OCI-LY3 (cell line): ENCODE data around the gene IST1.

ENCODE experiments used
- H2AFZ ChIP-seq: fragments of 200-600, 300-600 bp; shearing (Covaris generic); 2 replicates; pipeline ENCODE4 v1.6.0; 2014; ENCODE audit warnings: antibody characterized with exemption, low read depth, low read length
- H3K27ac ChIP-seq: fragments of 200-600, 300-600 bp; sonication (generic); 2 replicates; pipeline ENCODE4 v1.5.1; 2014; ENCODE audit warnings: mild to moderate bottlenecking, low read length, moderate library complexity, mixed read lengths
- H3K27me3 ChIP-seq: fragments of 200-600, 300-600 bp; sonication (generic); 2 replicates; pipeline ENCODE4 v1.6.1; 2014; ENCODE audit warnings: low read depth, low read length, mixed read lengths
- H3K36me3 ChIP-seq: fragments of 200-600, 300-600 bp; sonication (generic); replicated peaks from 2 replicates; pipeline ENCODE3; 2014; ENCODE audit warnings: low read depth, low read length, mixed read lengths
- H3K4me1 ChIP-seq: fragments of 300-600, 200-600 bp; sonication (generic); 2 replicates; pipeline ENCODE4 v1.6.1; 2014; ENCODE audit warnings: low read length, mixed read lengths
- H3K4me2 ChIP-seq: fragments of 200-600, 300-600 bp; sonication (generic); 2 replicates; pipeline ENCODE4 v1.6.1; 2014; ENCODE audit warnings: low read length, mixed read lengths
- H3K4me3 ChIP-seq: fragments of 300-600, 200-600 bp; sonication (generic); 2 replicates; pipeline ENCODE4 v1.5.1; 2014; ENCODE audit warnings: antibody characterized with exemption, mild to moderate bottlenecking, low read length, moderate library complexity
- H3K79me2 ChIP-seq: fragments of 300-600, 200-600 bp; shearing (Covaris generic); 2 replicates; pipeline ENCODE4 v1.6.1; 2014; ENCODE audit warnings: mild to moderate bottlenecking, low read length, mixed read lengths
- H3K9ac ChIP-seq: fragments of 300-600, 200-600 bp; shearing (Covaris generic); 2 replicates; pipeline ENCODE4 v1.6.0; 2014; ENCODE audit warnings: mild to moderate bottlenecking, low read length, moderate library complexity
- H3K9me3 ChIP-seq: fragments of 200-600, 300-600 bp; shearing (Covaris generic); 2 replicates; pipeline ENCODE4 v1.6.1; 2014; ENCODE audit warnings: low read length, mixed read lengths; ENCODE audit not compliant: insufficient read depth
- H4K20me1 ChIP-seq: fragments of 200-600, 300-600 bp; sonication (generic); 2 replicates; pipeline ENCODE4 v1.6.1; 2016; ENCODE audit warnings: low read length, mixed read lengths; ENCODE audit not compliant: insufficient read depth
- EZH2phosphoT487 ChIP-seq: fragments of 200-600 bp; shearing (Covaris generic); IDR thresholded peaks from 2 replicates; pipeline ENCODE4 v1.6.1; 2018; ENCODE audit warnings: antibody characterized with exemption, mixed run types, low read depth
- TF ChIP-seq, protein P1 (sequence below): fragments of 200-600, 300-600 bp; sonication (generic); IDR thresholded peaks from 2 replicates; pipeline ENCODE4 v1.5.1; 2014; ENCODE audit warnings: antibody characterized with exemption, low read length, low read depth

IST1 gene

DNA sequence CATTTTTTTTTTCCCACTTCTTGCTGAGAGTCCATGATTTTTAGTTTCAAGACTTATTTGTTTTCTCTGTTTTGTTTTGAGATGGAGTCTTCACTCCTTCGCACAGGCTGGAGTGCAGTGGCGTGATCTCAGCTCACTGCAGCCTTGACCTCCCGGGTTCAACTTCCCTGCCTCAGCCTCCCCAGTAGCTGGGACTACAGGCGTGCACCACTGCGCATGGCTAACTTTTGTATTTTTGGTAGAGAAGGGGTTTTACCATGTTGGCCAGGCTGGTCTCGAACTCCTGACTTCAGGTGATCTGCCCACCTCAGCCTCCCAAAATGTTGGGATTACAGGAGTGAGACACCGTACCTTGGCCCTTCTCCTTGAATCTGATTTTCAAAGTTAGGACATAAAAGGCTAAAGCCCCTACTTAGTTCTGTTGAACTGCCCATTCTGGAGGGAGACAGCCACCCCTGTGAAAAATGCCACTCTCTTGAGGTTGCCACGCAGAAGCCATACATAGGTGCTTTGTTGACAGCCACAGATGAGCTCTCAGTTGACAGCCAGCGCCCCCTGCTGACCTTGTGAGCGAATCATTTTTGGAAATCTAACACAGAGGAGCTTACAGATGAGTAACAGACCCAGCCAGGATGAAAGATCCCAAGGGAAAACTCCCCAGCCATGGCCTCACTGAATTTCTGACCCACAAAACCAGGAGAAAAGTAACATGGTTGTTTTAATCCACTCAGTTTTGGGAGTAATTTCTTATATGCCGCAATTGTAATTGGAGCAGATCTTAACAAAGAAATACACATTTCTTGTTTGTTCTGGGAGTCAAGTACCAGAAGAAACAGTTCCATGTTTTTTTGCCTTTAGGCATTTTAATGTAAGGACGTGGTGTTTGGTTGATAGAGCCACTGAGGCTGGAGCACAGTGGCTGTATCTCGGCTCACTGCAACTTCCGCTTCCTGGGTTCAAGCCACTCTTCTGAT lies 66.0 kb downstream of the IST1 start:
- H3K27ac ChIP-seq = no peak overlapping the region
- TF ChIP-seq EZH2phosphoT487 = no peak
- TF ChIP-seq, protein P1, sequence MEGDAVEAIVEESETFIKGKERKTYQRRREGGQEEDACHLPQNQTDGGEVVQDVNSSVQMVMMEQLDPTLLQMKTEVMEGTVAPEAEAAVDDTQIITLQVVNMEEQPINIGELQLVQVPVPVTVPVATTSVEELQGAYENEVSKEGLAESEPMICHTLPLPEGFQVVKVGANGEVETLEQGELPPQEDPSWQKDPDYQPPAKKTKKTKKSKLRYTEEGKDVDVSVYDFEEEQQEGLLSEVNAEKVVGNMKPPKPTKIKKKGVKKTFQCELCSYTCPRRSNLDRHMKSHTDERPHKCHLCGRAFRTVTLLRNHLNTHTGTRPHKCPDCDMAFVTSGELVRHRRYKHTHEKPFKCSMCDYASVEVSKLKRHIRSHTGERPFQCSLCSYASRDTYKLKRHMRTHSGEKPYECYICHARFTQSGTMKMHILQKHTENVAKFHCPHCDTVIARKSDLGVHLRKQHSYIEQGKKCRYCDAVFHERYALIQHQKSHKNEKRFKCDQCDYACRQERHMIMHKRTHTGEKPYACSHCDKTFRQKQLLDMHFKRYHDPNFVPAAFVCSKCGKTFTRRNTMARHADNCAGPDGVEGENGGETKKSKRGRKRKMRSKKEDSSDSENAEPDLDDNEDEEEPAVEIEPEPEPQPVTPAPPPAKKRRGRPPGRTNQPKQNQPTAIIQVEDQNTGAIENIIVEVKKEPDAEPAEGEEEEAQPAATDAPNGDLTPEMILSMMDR = peak; percentile 82
- H3K27me3 ChIP-seq = peaks cover 2% of the 10 kb centered on the region; the same call in 1 of the 2 replicates
- H2AFZ ChIP-seq = peak overlapping the region; percentile 96
- H3K36me3 ChIP-seq = no peaks in the 10 kb centered on the region
- H3K9ac ChIP-seq = no peak overlapping the region
- peak overlapping the region; percentile 37 for H3K4me2 ChIP-seq
- no peaks in the 10 kb centered on the region for H3K79me2 ChIP-seq
- H3K9me3 ChIP-seq = no peaks in the 10 kb centered on the region
- peaks cover 17% of the 10 kb centered on the region for H3K4me1 ChIP-seq
- peak overlapping the region; percentile 39 for H3K4me3 ChIP-seq
- H4K20me1 ChIP-seq = no peaks in the 10 kb centered on the region

DNA sequence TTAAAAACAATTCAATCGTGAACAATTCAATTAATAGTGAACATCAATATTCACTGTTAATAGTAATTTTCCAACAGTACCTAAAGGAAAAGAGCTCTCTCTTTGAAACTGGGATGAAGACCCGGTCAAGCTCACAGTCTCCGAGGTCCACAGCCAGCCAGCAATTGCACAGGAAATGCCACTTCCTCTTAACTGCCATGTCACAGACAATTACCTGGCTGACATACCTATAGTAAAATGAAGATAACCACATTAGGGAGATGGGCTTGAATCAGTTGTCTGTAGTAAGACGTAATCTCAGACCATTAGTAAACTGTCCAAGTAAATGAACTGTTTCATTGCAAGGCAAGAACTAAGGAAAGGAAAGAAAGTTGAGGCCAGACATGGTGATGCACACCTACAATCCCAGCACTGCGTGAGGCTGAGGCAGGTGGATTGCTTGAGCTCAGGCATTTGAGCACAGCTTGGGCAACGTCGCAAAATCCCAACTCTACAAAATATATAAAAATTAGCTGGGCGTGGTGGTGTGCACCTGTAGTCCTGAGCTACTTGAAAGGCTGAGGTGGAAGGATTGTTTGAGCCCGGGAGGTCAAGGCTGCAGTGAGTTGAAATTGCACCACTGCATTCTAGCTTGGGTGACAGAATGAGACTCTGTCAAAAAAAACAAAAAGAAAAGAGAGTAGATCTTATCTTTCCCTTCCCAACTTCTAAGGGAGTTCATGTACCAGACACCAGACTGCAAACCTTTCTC lies 68.0 kb downstream of the IST1 start:
- H3K9me3 ChIP-seq = no peaks in the 10 kb centered on the region
- 0 out of 2 replicates have a peak overlapping the region, but pooled peaks have one; percentile 16 for H2AFZ ChIP-seq
- TF ChIP-seq, protein P1 = no peak
- no peak for TF ChIP-seq EZH2phosphoT487
- no peaks in the 10 kb centered on the region for H3K79me2 ChIP-seq
- H3K36me3 ChIP-seq = no peaks in the 10 kb centered on the region
- no peak overlapping the region for H3K4me2 ChIP-seq
- H4K20me1 ChIP-seq = no peaks in the 10 kb centered on the region
- H3K27me3 ChIP-seq = peaks cover 2% of the 10 kb centered on the region; the same call in 1 of the 2 replicates
- no peak overlapping the region for H3K9ac ChIP-seq
- no peak overlapping the region for H3K27ac ChIP-seq
- peaks cover 12% of the 10 kb centered on the region for H3K4me1 ChIP-seq
- H3K4me3 ChIP-seq = no peak overlapping the region

DNA sequence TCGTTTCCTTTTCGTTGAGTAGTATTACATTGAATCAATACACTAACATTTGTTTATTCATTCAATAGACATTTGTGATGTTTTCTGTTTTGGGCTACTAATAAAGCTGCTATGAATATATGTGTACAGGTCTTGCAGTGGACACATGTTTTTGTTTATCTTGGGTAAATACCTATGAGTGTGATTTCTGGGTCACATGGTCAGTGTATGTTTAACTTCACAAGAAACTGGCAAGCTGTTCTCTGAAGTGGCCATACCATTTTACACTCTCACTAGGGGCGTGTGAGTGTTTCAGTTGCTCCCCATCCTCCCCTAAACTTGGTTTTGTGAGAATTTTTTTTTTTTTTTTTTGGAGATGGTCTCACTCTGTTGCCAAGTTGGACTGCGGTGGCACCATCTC lies 69.9 kb downstream of the IST1 start:
- TF ChIP-seq, protein P1 = no peak
- no peak for TF ChIP-seq EZH2phosphoT487
- Histone ChIP-seq H3K9ac (no peak overlapping the region), H3K27me3 (peaks cover 2% of the 10 kb centered on the region; the same call in 1 of the 2 replicates)

DNA sequence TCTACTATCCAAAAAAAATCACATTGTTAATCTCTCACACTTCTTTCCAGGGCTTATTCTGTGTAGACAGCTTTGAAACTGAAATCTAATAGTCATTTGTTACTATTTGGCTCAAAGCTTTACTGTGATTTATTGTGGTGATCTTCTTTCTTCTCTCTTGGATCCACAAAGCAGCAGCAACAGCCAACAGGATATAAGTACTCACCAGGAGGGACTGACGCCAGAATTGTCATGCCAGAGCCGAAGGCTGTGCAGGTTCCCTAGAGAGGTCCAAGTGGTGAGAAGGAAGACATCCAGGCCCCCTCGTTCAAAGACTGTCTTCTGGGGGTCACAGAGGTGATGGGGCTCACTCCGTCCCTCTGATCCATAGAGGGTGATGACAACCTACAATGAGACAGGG lies 71.6 kb downstream of the IST1 start:
- no peak overlapping the region for H3K4me3 ChIP-seq
- H3K36me3 ChIP-seq = no peaks in the 10 kb centered on the region
- no peak overlapping the region for H3K9ac ChIP-seq
- H3K79me2 ChIP-seq = no peaks in the 10 kb centered on the region
- peaks cover 2% of the 10 kb centered on the region; the same call in 1 of the 2 replicates for H3K27me3 ChIP-seq
- no peaks in the 10 kb centered on the region for H3K4me1 ChIP-seq
- H2AFZ ChIP-seq = no peak overlapping the region
- H3K9me3 ChIP-seq = no peaks in the 10 kb centered on the region
- H3K4me2 ChIP-seq = no peak overlapping the region
- TF ChIP-seq EZH2phosphoT487 = no peak
- TF ChIP-seq, protein P1 = no peak
- H4K20me1 ChIP-seq = no peaks in the 10 kb centered on the region
- no peak overlapping the region for H3K27ac ChIP-seq

More for the DNA sequence above, 69.9 kb downstream of the IST1 start:
- Histone ChIP-seq H3K4me3 (no peak overlapping the region), H4K20me1 (no peaks in the 10 kb centered on the region), H3K79me2 (no peaks in the 10 kb centered on the region), H3K27ac (no peak overlapping the region), H3K36me3 (no peaks in the 10 kb centered on the region), H2AFZ (no peak overlapping the region), H3K4me2 (no peak overlapping the region), H3K4me1 (peaks cover 8% of the 10 kb centered on the region), H3K9me3 (no peaks in the 10 kb centered on the region)
